Midbrain (tissue), 1 donor: ENCODE measurements around the gene IER5.
A peak's percentile ranks its signal among the peaks of the same experiment; 100 is the strongest.

Experiments
- DNase-seq: peaks from one replicate; lab custom pipeline; 2025; lab: John Stamatoyannopoulos, UW

Gene IER5

GRCh38 chr1:181135437-181135731 is 46.9 kb downstream of the IER5 start:
- DNase-seq, result no peak

GRCh38 chr1:181135815-181136737 is 47.6 kb downstream of the IER5 start:
- DNase-seq, result peak; percentile 9

GRCh38 chr1:181136738-181137122 is 48.2 kb downstream of the IER5 start:
- DNase-seq, result no peak

GRCh38 chr1:181137217-181137743 is 48.8 kb downstream of the IER5 start:
- DNase-seq, result no peak

- DNase-seq, result no peak
Measured at GRCh38 chr1:181139631-181140061, 51.1 kb downstream of the IER5 start.

GRCh38 chr1:181140398-181140797 is 51.9 kb downstream of the IER5 start:
- DNase-seq, result no peak

- DNase-seq, result no peak
Measured at GRCh38 chr1:181140891-181141290, 52.4 kb downstream of the IER5 start.

- no peak for DNase-seq
Measured at GRCh38 chr1:181141431-181141910, 53.0 kb downstream of the IER5 start.
